HUDEP-2 (cell line): ENCODE data around the gene RASL11B.

Experiments
- DNase-seq, 76 experiments: peaks; one replicate each; lab custom pipeline; 2025; ENCODE audit not compliant: unreplicated experiment in 76 of 76; lab: John Stamatoyannopoulos, UW

The RASL11B gene

DNA sequence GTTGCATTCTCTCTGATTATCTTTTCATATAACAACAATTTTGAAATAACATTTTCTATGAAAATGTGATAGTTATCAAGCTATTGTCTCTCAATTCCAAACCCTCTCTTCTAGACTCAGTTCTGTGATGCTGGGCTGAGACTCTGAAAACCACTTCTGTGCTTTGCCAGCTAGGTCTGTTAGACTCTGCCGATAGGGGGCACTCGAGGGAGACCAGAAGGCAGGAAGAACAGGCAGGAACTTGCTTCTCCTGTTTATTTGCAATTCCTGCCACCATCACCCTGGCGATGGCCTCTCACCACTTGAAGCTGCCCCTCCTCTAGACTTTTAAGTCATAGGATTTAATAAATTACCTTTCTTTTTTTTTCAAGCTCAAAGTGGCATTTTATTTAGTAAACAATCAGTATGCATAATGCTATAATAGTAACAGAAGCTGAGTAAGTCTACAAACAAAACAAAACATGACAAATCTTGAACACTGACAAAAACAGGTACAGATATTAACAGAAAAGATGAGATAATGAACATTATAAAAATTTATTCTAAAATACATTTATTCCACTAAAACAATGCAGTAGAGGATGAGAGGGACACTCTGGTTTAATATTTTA lies 49.7 kb downstream of the RASL11B start:
- DNase-seq = peak in 69 of 76 experiments; percentile 1 to 79 (median 47)

DNA sequence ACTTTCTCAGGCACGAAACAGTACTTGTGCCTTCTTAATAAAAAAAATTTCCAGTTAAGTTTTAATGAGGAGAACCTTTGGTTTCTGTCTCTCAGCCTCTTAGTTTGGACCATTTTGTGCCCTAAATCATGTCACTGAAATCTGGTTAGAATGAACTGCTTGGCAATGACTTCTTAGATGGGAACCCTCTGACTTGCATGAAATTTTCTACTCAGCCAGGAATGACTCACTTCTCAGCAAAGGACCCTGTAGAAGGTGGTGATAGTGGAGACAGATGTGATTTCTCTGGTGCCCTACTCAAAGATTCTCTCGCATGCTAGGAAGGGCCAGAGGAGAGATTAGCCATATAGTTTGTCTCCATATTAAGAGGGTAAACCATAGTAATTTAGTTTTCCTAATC lies 50.5 kb downstream of the RASL11B start:
- no peak for DNase-seq

DNA sequence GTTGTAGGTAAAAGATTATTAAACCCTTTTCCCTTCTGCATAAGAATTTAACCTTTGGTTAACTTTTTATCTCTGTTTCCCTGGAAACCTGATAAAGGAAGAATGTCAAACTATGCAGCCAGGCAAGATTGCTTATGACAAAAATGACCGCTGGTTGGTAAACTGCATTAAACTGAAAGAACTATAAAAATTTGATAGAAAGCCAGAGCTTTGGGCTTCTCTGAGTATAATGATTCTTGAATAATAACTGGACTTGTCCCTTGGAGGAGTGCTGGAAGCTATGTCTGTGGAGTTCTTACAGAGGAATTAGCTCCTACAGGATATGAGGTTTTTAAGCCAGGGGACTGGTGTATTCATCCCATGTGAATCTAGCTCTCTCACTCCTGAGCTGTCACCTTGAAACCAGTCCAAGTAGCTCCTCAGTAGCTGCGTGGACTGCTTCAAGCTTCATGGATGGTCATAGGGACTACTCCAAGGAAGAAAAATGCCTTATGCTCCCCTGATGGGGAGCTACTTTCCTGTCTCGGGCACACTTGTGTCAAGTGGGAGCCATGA lies 52.0 kb downstream of the RASL11B start:
- DNase-seq = no peak

GRCh38 chr4:52915191-52915590 lies 53.1 kb downstream of the RASL11B start:
- no peak for DNase-seq

- DNase-seq = no peak
Measured at GRCh38 chr4:52915730-52916300, 53.7 kb downstream of the RASL11B start.
